T-cell (primary cell): ENCODE data around the gene ORAI2. TPM values are rescaled to one million over a fixed set of nuclear protein-coding genes. Genes with fewer than 3 reads are reported as not detected.
A peak's percentile ranks its signal among the peaks of the same experiment; 100 is the strongest.
"Not testable (repeated sequence)": the region's sequence is repeated elsewhere in the genome, so short reads cannot be mapped to it uniquely, and the experiment has no call there.

ENCODE experiments used
- ATAC-seq, 4 experiments: fragments of 200-7000 bp in 3 of 4; fragments of 150-1000 bp in 1 of 4; cut with Tn5 transposase; replicated peaks in 1 of 4; 1 replicate in 3 of 4; 2 replicates in 1 of 4; pipeline ENCODE4 v1.10.0; 2021; ENCODE audit warnings: moderate library complexity in 3 of 4, mild to moderate bottlenecking in 2 of 4, moderate number of reproducible peaks in 1 of 4
- CTCF ChIA-PET, 2 donors: fragments of 300-600 bp; sonication (Branson Sonifier 250); formaldehyde crosslinking; loops; one replicate each; lab custom pipeline; 2022; ENCODE audit warnings: antibody characterized with exemption in 2 of 2; lab: Charles Lee
- POLR2A ChIA-PET, 2 donors: fragments of 300-600 bp; sonication (Branson Sonifier 250); formaldehyde crosslinking; loops; one replicate each; lab custom pipeline; 2022; ENCODE audit warnings: antibody characterized with exemption in 2 of 2; lab: Charles Lee
- DNase-seq, 35 experiments: peaks; one replicate each; pipeline versions ENCODE4 v3.0.0 to v3.0.0-alpha.2; 2013 to 2023
- H3K27ac ChIP-seq: one replicate; pipeline ENCODE4 v1.5.1; 2013; ENCODE audit warnings: low read length
- H3K27me3 ChIP-seq, 2 experiments: replicated peaks in 1 of 2; 1 replicate in 1 of 2; 2 replicates in 1 of 2; pipeline versions ENCODE4 v1.6.1 to v1.7.0; 2013; ENCODE audit warnings: low read length in 1 of 2, mixed read lengths in 1 of 2; ENCODE audit not compliant: control insufficient read depth in 2 of 2, insufficient read depth in 2 of 2; ENCODE audit errors: extremely low read depth in 1 of 2
- H3K36me3 ChIP-seq, 2 donors: 1 replicate in 1 of 2; 2 replicates in 1 of 2; pipeline versions ENCODE4 v1.6.1 to v1.7.0; 2013; ENCODE audit warnings: low read length in 1 of 2; ENCODE audit not compliant: control insufficient read depth in 2 of 2, insufficient read depth in 1 of 2; ENCODE audit errors: extremely low read depth in 1 of 2
- H3K4me1 ChIP-seq, 2 experiments: 1 replicate in 1 of 2; 2 replicates in 1 of 2; pipeline versions ENCODE4 v1.6.1 to v1.7.0; 2013; ENCODE audit warnings: low read length in 2 of 2, mixed read lengths in 1 of 2; ENCODE audit not compliant: insufficient read depth in 2 of 2, control insufficient read depth in 1 of 2; ENCODE audit errors: extremely low read depth in 1 of 2
- H3K4me3 ChIP-seq, 2 donors: 1 replicate in 1 of 2; 2 replicates in 1 of 2; pipeline versions ENCODE4 v1.5.1 to v1.7.0; 2013; ENCODE audit warnings: mild to moderate bottlenecking in 2 of 2, low read length in 1 of 2, moderate library complexity in 1 of 2; ENCODE audit not compliant: control insufficient read depth in 1 of 2; ENCODE audit errors: extremely low read depth in 1 of 2
- H3K9me3 ChIP-seq: 2 replicates; pipeline ENCODE4 v1.7.0; 2013
- H3K27ac Mint-ChIP-seq, 2 donors: one replicate each; pipeline ENCODE4 v1.8.0; 2020 to 2021; ENCODE audit warnings: mild to moderate bottlenecking in 2 of 2, mixed read lengths in 2 of 2
- H3K27me3 Mint-ChIP-seq, 2 donors: one replicate each; pipeline ENCODE4 v1.8.0; 2021 to 2022; ENCODE audit warnings: mixed read lengths in 2 of 2
- H3K36me3 Mint-ChIP-seq: one replicate; pipeline ENCODE4 v1.8.0; 2021; ENCODE audit warnings: mixed read lengths
- H3K4me1 Mint-ChIP-seq, 3 donors: one replicate each; pipeline ENCODE4 v1.8.0; 2020 to 2022; ENCODE audit warnings: mixed read lengths in 3 of 3, mild to moderate bottlenecking in 1 of 3
- H3K4me3 Mint-ChIP-seq, 3 donors: one replicate each; pipeline ENCODE4 v1.8.0; 2020 to 2022; ENCODE audit warnings: mild to moderate bottlenecking in 3 of 3, mixed read lengths in 3 of 3, moderate library complexity in 3 of 3
- H3K9me3 Mint-ChIP-seq, 3 donors: one replicate each; pipeline ENCODE4 v1.8.0; 2020 to 2022; ENCODE audit warnings: mixed read lengths in 3 of 3
- WGBS: methylation state at CpG from one replicate; pipeline ENCODE4 v1.1.5; 2013; ENCODE audit warnings: missing lambda C conversion rate; ENCODE audit not compliant: insufficient coverage; 5-methylcytosine and 5-hydroxymethylcytosine counted together
- total RNA-seq, 35 experiments: library from RNA in 6 of 35; stranded (reverse) in 6 of 35; fragments of 120-200 nt in 1 of 35; gene quantifications; one replicate each; pipeline versions ENCODE4 v1.2.1 to v1.2.4 and lab custom pipeline; 2013 to 2026

The ORAI2 gene
- total RNA-seq, 5 donors from 2014 or later (not counting 1 experiment from before 2014, with no cell fraction given) = 23.0 to 47.5 (median 37.8) TPM

- no peaks in the 10 kb centered on the region for H3K27me3 Mint-ChIP-seq
- POLR2A ChIA-PET = no interaction called here
- 96% methylated on average over 3 of the region's 3 CpGs for WGBS
- Histone ChIP-seq H3K27me3 (no peaks in the 10 kb centered on the region), H3K4me3 (no peak overlapping the region), H3K4me1 (peaks cover 0 to 7% of the 10 kb centered on the region in 2 experiments), H3K9me3 (no peaks in the 10 kb centered on the region), H3K27ac (no peak overlapping the region), H3K36me3 (peaks cover 21 to 79% of the 10 kb centered on the region in 2 donors)
- no peak overlapping the region for H3K27ac Mint-ChIP-seq
- ATAC-seq (no peak), DNase-seq (no peak)
- no peak overlapping the region for H3K4me3 Mint-ChIP-seq
- peaks cover 59% of the 10 kb centered on the region for H3K36me3 Mint-ChIP-seq
- H3K4me1 Mint-ChIP-seq = peaks cover 5 to 15% (median 8%) of the 10 kb centered on the region in 3 donors
- no peaks in the 10 kb centered on the region for H3K9me3 Mint-ChIP-seq
- CTCF ChIA-PET = interaction anchor here (1.0 to 2.5 kb wide), 3 partner anchors 31 to 46 kb away, joined by 3 to 9 read pairs (median 3); no protein-coding TSS in a partner anchor
Observed at GRCh38 chr7:102403563-102403962, 29.8 kb upstream of the ORAI2 start.

GRCh38 chr7:102404005-102404861 lies 29.1 kb upstream of the ORAI2 start:
- DNase-seq = peak in 29 of 35 experiments; percentile 6 to 77 (median 34)
- ChIA-PET POLR2A (no interaction called here), CTCF (interaction anchor here (0.5 to 2.5 kb wide), 17 partner anchors 11 to 63 kb away, joined by 3 to 13 read pairs (median 4); no protein-coding TSS in a partner anchor)
- Histone ChIP-seq H3K4me1 (peaks cover 0 to 7% of the 10 kb centered on the region in 2 experiments), H3K36me3 (peaks cover 15 to 78% of the 10 kb centered on the region in 2 donors), H3K4me3 (no peak overlapping the region), H3K27me3 (no peaks in the 10 kb centered on the region), H3K27ac (no peak overlapping the region), H3K9me3 (no peaks in the 10 kb centered on the region)
- no peak overlapping the region for H3K4me3 Mint-ChIP-seq
- peak overlapping the region in 1 of 2 donors; percentile 48 for H3K27ac Mint-ChIP-seq
- ATAC-seq = peak; percentile 97 to 99 (median 98)
- H3K9me3 Mint-ChIP-seq = no peaks in the 10 kb centered on the region
- H3K4me1 Mint-ChIP-seq = peaks cover 5 to 17% (median 8%) of the 10 kb centered on the region in 3 donors
- H3K36me3 Mint-ChIP-seq = peaks cover 61% of the 10 kb centered on the region
- no peaks in the 10 kb centered on the region for H3K27me3 Mint-ChIP-seq
- 69% methylated on average over 6 of the region's 15 CpGs for WGBS

- DNase-seq, H3K27ac Mint-ChIP-seq, H3K27ac ChIP-seq, H3K4me1 ChIP-seq, H3K27me3 Mint-ChIP-seq, POLR2A ChIA-PET, ATAC-seq, H3K9me3 Mint-ChIP-seq, H3K4me3 Mint-ChIP-seq, H3K27me3 ChIP-seq, H3K9me3 ChIP-seq, H3K4me3 ChIP-seq: not testable (repeated sequence)
- peaks cover 13 to 76% of the 10 kb centered on the region in 2 donors for H3K36me3 ChIP-seq
- WGBS = 100% methylated on average over 1 of the region's 5 CpGs
- peaks cover 62% of the 10 kb centered on the region for H3K36me3 Mint-ChIP-seq
- H3K4me1 Mint-ChIP-seq = peaks cover 5 to 19% (median 8%) of the 10 kb centered on the region in 3 donors
- CTCF ChIA-PET = interaction anchor here (0.5 to 2.5 kb wide), 14 partner anchors 10 to 62 kb away, joined by 3 to 13 read pairs (median 6); no protein-coding TSS in a partner anchor
Observed at GRCh38 chr7:102404862-102405188, 28.6 kb upstream of the ORAI2 start.

GRCh38 chr7:102407910-102408309 lies 25.5 kb upstream of the ORAI2 start:
- H3K36me3 Mint-ChIP-seq = peaks cover 66% of the 10 kb centered on the region
- ChIA-PET CTCF (no interaction called here), POLR2A (interaction anchor here in 1 of 2 donors (1.0 kb wide), 1 partner anchor 24 kb away, joined by 3 read pairs; no protein-coding TSS in a partner anchor)
- H3K4me3 Mint-ChIP-seq = no peak overlapping the region
- H3K27me3 Mint-ChIP-seq = no peaks in the 10 kb centered on the region
- DNase-seq (no peak), ATAC-seq (no peak)
- H3K4me3 ChIP-seq = no peak overlapping the region
- peaks cover 0 to 15% of the 10 kb centered on the region in 2 experiments for H3K4me1 ChIP-seq
- peaks cover 15 to 61% of the 10 kb centered on the region in 2 donors for H3K36me3 ChIP-seq
- H3K9me3 ChIP-seq = no peaks in the 10 kb centered on the region
- H3K9me3 Mint-ChIP-seq = no peaks in the 10 kb centered on the region
- 92% methylated on average over 4 of the region's 6 CpGs for WGBS
- H3K4me1 Mint-ChIP-seq = peaks cover 6 to 23% (median 10%) of the 10 kb centered on the region in 3 donors
- no peak overlapping the region for H3K27ac ChIP-seq
- no peak overlapping the region for H3K27ac Mint-ChIP-seq
- no peaks in the 10 kb centered on the region for H3K27me3 ChIP-seq

- ATAC-seq, H3K4me3 Mint-ChIP-seq, DNase-seq, H3K4me3 ChIP-seq, H3K27me3 ChIP-seq, H3K9me3 Mint-ChIP-seq, H3K9me3 ChIP-seq, H3K27me3 Mint-ChIP-seq, H3K27ac ChIP-seq, POLR2A ChIA-PET: not testable (repeated sequence)
- Histone ChIP-seq H3K4me1 (peaks cover 0 to 17% of the 10 kb centered on the region in 2 experiments), H3K36me3 (peaks cover 15 to 55% of the 10 kb centered on the region in 2 donors)
- Mint-ChIP-seq H3K27ac (peak overlapping the region in 1 of 2 donors; percentile 15), H3K4me1 (peaks cover 8 to 27% (median 14%) of the 10 kb centered on the region in 3 donors), H3K36me3 (peaks cover 62% of the 10 kb centered on the region)
- WGBS = 87% methylated on average over 2 of the region's 6 CpGs
- CTCF ChIA-PET = interaction anchor here in 1 of 2 donors (0.7 kb wide), 2 partner anchors 118 to 1961 kb away, joined by 3 read pairs; no protein-coding TSS in a partner anchor
Observed at GRCh38 chr7:102408530-102408929, 24.8 kb upstream of the ORAI2 start.

GRCh38 chr7:102409340-102409739 lies 24.0 kb upstream of the ORAI2 start:
- no peak for ATAC-seq
- H3K9me3 Mint-ChIP-seq = no peaks in the 10 kb centered on the region
- no peaks in the 10 kb centered on the region for H3K9me3 ChIP-seq
- no peaks in the 10 kb centered on the region for H3K27me3 ChIP-seq
- DNase-seq = no peak
- peaks cover 7 to 29% (median 13%) of the 10 kb centered on the region in 3 donors for H3K4me1 Mint-ChIP-seq
- H3K27ac Mint-ChIP-seq = no peak overlapping the region
- H3K27ac ChIP-seq = no peak overlapping the region
- no peak overlapping the region for H3K4me3 Mint-ChIP-seq
- CTCF ChIA-PET = interaction anchor here (0.5 to 0.6 kb wide), 2 partner anchors 10 to 15 kb away, joined by 3 to 6 read pairs; no protein-coding TSS in a partner anchor
- H3K36me3 Mint-ChIP-seq = peaks cover 55% of the 10 kb centered on the region
- peaks cover 2 to 15% of the 10 kb centered on the region in 2 experiments for H3K4me1 ChIP-seq
- no peak overlapping the region for H3K4me3 ChIP-seq
- POLR2A ChIA-PET = no interaction called here
- H3K36me3 ChIP-seq = peaks cover 15 to 47% of the 10 kb centered on the region in 2 donors
- no peaks in the 10 kb centered on the region for H3K27me3 Mint-ChIP-seq
- no CpG with 5 or more reads among the region's 4 CpGs for WGBS
